Esophagus squamous epithelium (tissue), 5 donors: Measurements from ENCODE around the gene GOLGB1. TPM values are rescaled to one million over a fixed set of nuclear protein-coding genes. Genes with fewer than 3 reads are reported as not detected.

Source experiments
- DNase-seq: peaks from one replicate; lab custom pipeline; 2025; lab: John Stamatoyannopoulos, UW
- H3K27ac ChIP-seq, 4 donors: fragments of 200-600 bp; sonication (generic); one replicate each; pipeline ENCODE4 v1.5.1; 2016 to 2019; ENCODE audit warnings: mild to moderate bottlenecking in 1 of 4
- H3K27me3 ChIP-seq, 4 donors: fragments of 200-600 bp; sonication (generic); 1 replicate in 3 of 4; 2 replicates in 1 of 4; pipeline versions ENCODE4 v1.5.1 to v1.6.0; 2017 to 2021; ENCODE audit warnings: antibody characterized with exemption in 1 of 4
- H3K36me3 ChIP-seq, 3 donors: fragments of 200-600 bp; sonication (generic); one replicate each; pipeline ENCODE4 v1.5.1; 2016 to 2019
- H3K4me1 ChIP-seq, 3 donors: fragments of 200-600 bp; sonication (generic); one replicate each; pipeline ENCODE4 v1.5.1; 2017 to 2019
- H3K4me3 ChIP-seq, 4 donors: fragments of 200-600 bp; sonication (generic); 1 replicate in 3 of 4; 2 replicates in 1 of 4; pipeline ENCODE4 v1.5.1; 2016 to 2019; ENCODE audit warnings: mild to moderate bottlenecking in 2 of 4, moderate library complexity in 1 of 4
- H3K9me3 ChIP-seq, 3 donors: fragments of 200-600 bp; sonication (generic); one replicate each; pipeline ENCODE4 v1.5.1; 2016 to 2019
- CTCF ChIP-seq, 6 experiments: fragments of 450-650 bp in 4 of 6; fragments of 200-600 bp in 2 of 6; sonication (generic) in 2 of 6; IDR thresholded peaks; one replicate each; pipeline ENCODE4 v1.5.1; 2016 to 2019; ENCODE audit warnings: antibody characterized with exemption in 6 of 6, mild to moderate bottlenecking in 4 of 6, moderate library complexity in 4 of 6
- POLR2A ChIP-seq, 4 donors: fragments of 450-650 bp; IDR thresholded peaks; one replicate each; pipeline ENCODE4 v1.6.1; 2017; ENCODE audit warnings: antibody characterized with exemption in 4 of 4, mild to moderate bottlenecking in 4 of 4, moderate library complexity in 3 of 4
- WGBS, 2 donors: methylation state at CpG; one replicate each; pipeline ENCODE4 v1.1.5; 2018; 5-methylcytosine and 5-hydroxymethylcytosine counted together
- intact Hi-C: fragments of 100-400 bp; cut with DNase I; formaldehyde crosslinking; loops from one replicate; pipeline ENCODE4 v1.15.0; 2022
- total RNA-seq, 4 donors: library from RNA; depleted of rRNA; stranded (reverse); fragments of >200 nt; gene quantifications; one replicate each; pipeline ENCODE4 v1.1.0, GENCODE V29; 2016
- donor health status: DM: yes; HTN: yes; CAD: no.

Gene GOLGB1
- total RNA-seq, 4 donors from 2014 or later = 34.3 to 55.3 (median 37.1) TPM

GRCh38 chr3:121642601-121643314, 106.8 kb downstream of the GOLGB1 start:
- intact Hi-C loops = no loop called here
- Histone ChIP-seq H3K36me3 (peaks cover 0 to 14% (median 0%) of the 10 kb centered on the region in 3 donors), H3K4me3 (no peak overlapping the region), H3K27me3 (no peaks in the 10 kb centered on the region), H3K27ac (no peak overlapping the region), H3K9me3 (no peaks in the 10 kb centered on the region), H3K4me1 (no peaks in the 10 kb centered on the region)
- DNase-seq = no peak
- TF ChIP-seq POLR2A (IDR thresholded peaks at IDR 0.05) = no peak
- no peak for TF ChIP-seq CTCF (IDR thresholded peaks at IDR 0.05)
- 77 to 86% methylated on average over 9 of the region's 9 CpGs for whole genome bisulfite sequencing, 2 donors

GRCh38 chr3:121641127-121641526, 108.4 kb downstream of the GOLGB1 start:
- intact Hi-C loops = no loop called here
- 91 to 92% methylated on average over 2 of the region's 2 CpGs for WGBS, 2 donors
- H3K36me3 ChIP-seq = peaks cover 0 to 17% (median 0%) of the 10 kb centered on the region in 3 donors
- no peak overlapping the region for H3K4me3 ChIP-seq
- no peaks in the 10 kb centered on the region for H3K27me3 ChIP-seq
- TF ChIP-seq POLR2A (IDR thresholded peaks at IDR 0.05) (no peak), CTCF (IDR thresholded peaks at IDR 0.05) (no peak)
- no peak overlapping the region for H3K27ac ChIP-seq
- DNase-seq = no peak
- H3K4me1 ChIP-seq = no peaks in the 10 kb centered on the region
- H3K9me3 ChIP-seq = no peaks in the 10 kb centered on the region

GRCh38 chr3:121637922-121638321, 111.6 kb downstream of the GOLGB1 start:
- Histone ChIP-seq H3K4me3 (no peak overlapping the region), H3K9me3 (no peaks in the 10 kb centered on the region), H3K27ac (no peak overlapping the region), H3K27me3 (no peaks in the 10 kb centered on the region), H3K36me3 (peaks cover 0 to 22% (median 0%) of the 10 kb centered on the region in 3 donors), H3K4me1 (no peaks in the 10 kb centered on the region)
- DNase-seq = no peak
- 82 to 91% methylated on average over 1 of the region's 1 CpG for WGBS, 2 donors
- no peak for TF ChIP-seq CTCF (IDR thresholded peaks at IDR 0.05)
- TF ChIP-seq POLR2A (IDR thresholded peaks at IDR 0.05) = no peak
- intact Hi-C loops = no loop called here

- intact Hi-C loops = no loop called here
- Histone ChIP-seq H3K9me3 (no peaks in the 10 kb centered on the region), H3K27ac (no peak overlapping the region), H3K4me3 (no peak overlapping the region), H3K4me1 (no peaks in the 10 kb centered on the region), H3K27me3 (no peaks in the 10 kb centered on the region), H3K36me3 (peaks cover 0 to 7% (median 0%) of the 10 kb centered on the region in 3 donors)
- 91 to 100% methylated on average over 1 of the region's 1 CpG for WGBS, 2 donors
- TF ChIP-seq POLR2A (IDR thresholded peaks at IDR 0.05) (no peak), CTCF (IDR thresholded peaks at IDR 0.05) (no peak)
- DNase-seq = no peak
Measured at GRCh38 chr3:121630355-121630754, 119.2 kb downstream of the GOLGB1 start.

GRCh38 chr3:121629601-121630000, 119.9 kb downstream of the GOLGB1 start:
- H3K27me3 ChIP-seq = no peaks in the 10 kb centered on the region
- peaks cover 0 to 7% (median 0%) of the 10 kb centered on the region in 3 donors for H3K36me3 ChIP-seq
- no peaks in the 10 kb centered on the region for H3K4me1 ChIP-seq
- 90% methylated on average over 6 of the region's 6 CpGs for WGBS, 2 donors
- TF ChIP-seq CTCF (IDR thresholded peaks at IDR 0.05) (no peak), POLR2A (IDR thresholded peaks at IDR 0.05) (no peak)
- intact Hi-C loops = no loop called here
- DNase-seq = no peak
- H3K9me3 ChIP-seq = no peaks in the 10 kb centered on the region
- H3K27ac ChIP-seq = no peak overlapping the region
- no peak overlapping the region for H3K4me3 ChIP-seq
